Hepatocyte (in vitro differentiated cells): Measurements from ENCODE around the gene GNAZ. TPM values are rescaled to one million over a fixed set of nuclear protein-coding genes. Genes with fewer than 3 reads are reported as not detected.

Experiments
- DNase-seq: peaks from one replicate; pipeline ENCODE4 v3.0.0-alpha.2; 2016; ENCODE audit warnings: low spot score
- H2AFZ ChIP-seq: fragments of 200-600 bp; sonication (generic); 2 replicates; pipeline ENCODE4 v1.6.0; 2016; ENCODE audit warnings: antibody characterized with exemption, mild to moderate bottlenecking
- H3K27ac ChIP-seq: fragments of 200-600 bp; sonication (generic); 2 replicates; pipeline ENCODE4 v1.5.1; 2016; ENCODE audit warnings: mild to moderate bottlenecking
- H3K27me3 ChIP-seq: fragments of 200-600 bp; sonication (generic); 2 replicates; pipeline ENCODE4 v1.6.1; 2016
- H3K36me3 ChIP-seq: fragments of 200-600 bp; sonication (generic); replicated peaks from 2 replicates; pipeline ENCODE4 v1.5.1; 2016; ENCODE audit warnings: low read depth; ENCODE audit not compliant: insufficient read depth
- H3K4me1 ChIP-seq: fragments of 200-600 bp; sonication (generic); 2 replicates; pipeline ENCODE4 v1.5.1; 2016; ENCODE audit warnings: mild to moderate bottlenecking, moderate library complexity; ENCODE audit not compliant: insufficient read depth
- H3K4me2 ChIP-seq: fragments of 200-600 bp; sonication (generic); 2 replicates; pipeline ENCODE4 v1.6.0; 2016
- H3K4me3 ChIP-seq: fragments of 200-600 bp; sonication (generic); 2 replicates; pipeline ENCODE4 v1.5.1; 2016; ENCODE audit warnings: mild to moderate bottlenecking
- H3K79me2 ChIP-seq: fragments of 200-600 bp; sonication (generic); 2 replicates; pipeline ENCODE4 v1.6.0; 2017; ENCODE audit warnings: mild to moderate bottlenecking
- H3K9me2 ChIP-seq: fragments of 200-600 bp; sonication (generic); replicated peaks from 2 replicates; pipeline ENCODE4 v1.6.0; 2017; ENCODE audit warnings: mild to moderate bottlenecking; ENCODE audit not compliant: insufficient read depth
- H3K9me3 ChIP-seq: fragments of 200-600 bp; sonication (generic); 2 replicates; pipeline ENCODE4 v1.5.1; 2016; ENCODE audit warnings: low read depth, mild to moderate bottlenecking
- H4K20me1 ChIP-seq: fragments of 200-600 bp; sonication (generic); 2 replicates; pipeline ENCODE4 v1.6.0; 2016; ENCODE audit warnings: mild to moderate bottlenecking; ENCODE audit not compliant: insufficient read depth, poor library complexity, severe bottlenecking
- CTCF ChIP-seq: fragments of 200-600 bp; sonication (generic); IDR thresholded peaks from 2 replicates; pipeline ENCODE4 v1.5.1; 2016; ENCODE audit warnings: antibody characterized with exemption, mild to moderate bottlenecking; ENCODE audit not compliant: poor library complexity
- EZH2 ChIP-seq: fragments of 200-600 bp; sonication (generic); IDR thresholded peaks from 2 replicates; pipeline ENCODE4 v1.6.1; 2016; ENCODE audit warnings: antibody characterized with exemption, mild to moderate bottlenecking, borderline replicate concordance
- EZH2phosphoT487 ChIP-seq: fragments of 200-600 bp; sonication (generic); IDR thresholded peaks from one replicate; pipeline ENCODE4 v1.6.1; 2018; ENCODE audit warnings: antibody characterized with exemption, mild to moderate bottlenecking, low read depth, moderate library complexity; ENCODE audit not compliant: unreplicated experiment, severe bottlenecking
- WGBS: methylation state at CpG from one replicate; pipeline ENCODE4 v1.1.6; 2016; ENCODE audit warnings: low lambda C conversion rate; ENCODE audit errors: missing lambda C conversion rate; 5-methylcytosine and 5-hydroxymethylcytosine counted together
- polyA plus RNA-seq: library from polyadenylated mRNA; unstranded; fragments of >200 nt; fragmentation: Nextera tagmentation; extraction: Ambion mirVana; gene quantifications from 2 replicates; pipeline ENCODE4 v1.2.1, GENCODE V29; 2016
- total RNA-seq: library from RNA; depleted of rRNA; stranded (reverse); fragments of >200 nt; gene quantifications from 2 replicates; pipeline ENCODE4 v1.2.3, GENCODE V29; 2014

GNAZ gene
- total and polyA plus RNA-seq, 2 experiments from 2014 or later: 3.4 to 4.1 TPM

- Histone ChIP-seq H3K36me3 (no peaks in the 10 kb centered on the region), H3K27me3 (no peaks in the 10 kb centered on the region), H3K27ac (no peak overlapping the region), H3K79me2 (no peaks in the 10 kb centered on the region), H3K9me3 (no peaks in the 10 kb centered on the region), H3K9me2 (no peaks in the 10 kb centered on the region), H2AFZ (no peak overlapping the region), H4K20me1 (no peaks in the 10 kb centered on the region), H3K4me1 (no peaks in the 10 kb centered on the region), H3K4me3 (no peak overlapping the region), H3K4me2 (no peak overlapping the region)
- no peak for DNase-seq
- 79% methylated on average over 10 of the region's 10 CpGs for WGBS
- TF ChIP-seq CTCF (no peak), EZH2phosphoT487 (no peak), EZH2 (no peak)
Observed at GRCh38 chr22:23065495-23066122, 4.7 kb upstream of the GNAZ start.

- no peaks in the 10 kb centered on the region for H3K9me3 ChIP-seq
- no peaks in the 10 kb centered on the region for H3K79me2 ChIP-seq
- H3K36me3 ChIP-seq: no peaks in the 10 kb centered on the region
- no peaks in the 10 kb centered on the region for H3K27me3 ChIP-seq
- H3K4me1 ChIP-seq: peaks cover 5% of the 10 kb centered on the region
- H2AFZ ChIP-seq: no peak overlapping the region
- H3K4me3 ChIP-seq: no peak overlapping the region
- no peaks in the 10 kb centered on the region for H4K20me1 ChIP-seq
- H3K27ac ChIP-seq: no peak overlapping the region
- no peak for TF ChIP-seq EZH2phosphoT487
- TF ChIP-seq CTCF: no peak
- TF ChIP-seq EZH2: no peak
- 89% methylated on average over 14 of the region's 15 CpGs for WGBS
- H3K9me2 ChIP-seq: no peaks in the 10 kb centered on the region
- DNase-seq: no peak
- no peak overlapping the region for H3K4me2 ChIP-seq
Observed at GRCh38 chr22:23066200-23067022, 3.9 kb upstream of the GNAZ start.

- no peak for DNase-seq
- no peaks in the 10 kb centered on the region for H3K79me2 ChIP-seq
- 94% methylated on average over 6 of the region's 6 CpGs for WGBS
Observed at GRCh38 chr22:23067023-23067650, 3.2 kb upstream of the GNAZ start.

More at GRCh38 chr22:23067023-23067650, 3.2 kb upstream of the GNAZ start:
- no peaks in the 10 kb centered on the region for H3K36me3 ChIP-seq
- no peak overlapping the region for H3K4me3 ChIP-seq
- no peak overlapping the region for H2AFZ ChIP-seq
- no peaks in the 10 kb centered on the region for H4K20me1 ChIP-seq
- H3K9me2 ChIP-seq: no peaks in the 10 kb centered on the region
- no peak overlapping the region for H3K27ac ChIP-seq
- no peaks in the 10 kb centered on the region for H3K27me3 ChIP-seq
- TF ChIP-seq EZH2 (no peak), EZH2phosphoT487 (no peak), CTCF (no peak)
- no peaks in the 10 kb centered on the region for H3K9me3 ChIP-seq
- H3K4me2 ChIP-seq: no peak overlapping the region
- peaks cover 5% of the 10 kb centered on the region for H3K4me1 ChIP-seq
